ENCODE results near the gene CMKLR1.

GRCh38 chr12:108380382-108380781 is 41.3 kb upstream of the CMKLR1 start:
- TF ChIP-seq EZH2 (IDR thresholded peaks at IDR 0.05) (no peak), CTCF (IDR thresholded peaks at IDR 0.05 in 2 of 3, conservative IDR thresholded peaks at IDR 0.05 in 1 of 3; ENCODE audit: borderline replicate concordance in 1 of 3, insufficient read depth in 1 of 3, low read depth in 2 of 3, low read length in 2 of 3) (no peak), SIN3A (IDR thresholded peaks at IDR 0.05; ENCODE audit: low read depth) (no peak)
